GM21717 (cell line): ENCODE measurements around the gene PTGES2.

Experiments used
- ATAC-seq: cut with Tn5 transposase; IDR thresholded peaks from one replicate; pipeline ENCODE4 v1.9.1; 2021; ENCODE audit warnings: mild to moderate bottlenecking, moderate library complexity; ENCODE audit not compliant: unreplicated experiment

PTGES2 gene

GRCh38 chr9:128153947-128154695 lies 26.6 kb upstream of the PTGES2 start:
- no peak for ATAC-seq

GRCh38 chr9:128153060-128153946 lies 25.8 kb upstream of the PTGES2 start:
- ATAC-seq = no peak

- ATAC-seq = no peak
Observed at GRCh38 chr9:128152133-128153059, 24.9 kb upstream of the PTGES2 start.

GRCh38 chr9:128151309-128152132 lies 24.0 kb upstream of the PTGES2 start:
- no peak for ATAC-seq

GRCh38 chr9:128150594-128151308 lies 23.2 kb upstream of the PTGES2 start:
- ATAC-seq = no peak

GRCh38 chr9:128149951-128150593 lies 22.5 kb upstream of the PTGES2 start:
- ATAC-seq = no peak

GRCh38 chr9:128149001-128149701 lies 21.6 kb upstream of the PTGES2 start, which contains the start of gene LCN2:
Gene LCN2 (plus strand): TSS chr9:128149453. CDS start chr9:128149526, 73 bp downstream.
- no peak for ATAC-seq

GRCh38 chr9:128148509-128149000 lies 21.0 kb upstream of the PTGES2 start:
- ATAC-seq = no peak

GRCh38 chr9:128146591-128147120 lies 19.1 kb upstream of the PTGES2 start:
- ATAC-seq = no peak

- ATAC-seq = no peak
Observed at GRCh38 chr9:128145951-128146351, 18.4 kb upstream of the PTGES2 start.

GRCh38 chr9:128145536-128145935 lies 18.0 kb upstream of the PTGES2 start:
- ATAC-seq = no peak

- no peak for ATAC-seq
Observed at GRCh38 chr9:128144239-128145181, 17.0 kb upstream of the PTGES2 start.

GRCh38 chr9:128143525-128144238 lies 16.2 kb upstream of the PTGES2 start:
- no peak for ATAC-seq

GRCh38 chr9:128142596-128142995 lies 15.1 kb upstream of the PTGES2 start:
- no peak for ATAC-seq

- ATAC-seq = no peak
Observed at GRCh38 chr9:128142061-128142460, 14.5 kb upstream of the PTGES2 start.

- ATAC-seq = no peak
Observed at GRCh38 chr9:128141604-128142003, 14.1 kb upstream of the PTGES2 start.
